Cardiac septum (tissue), 1 donor: ENCODE data around the gene RRAGD. TPM values are rescaled to one million over a fixed set of nuclear protein-coding genes. Genes with fewer than 3 reads are reported as not detected.

Experiments
- DNase-seq: peaks from one replicate; pipeline ENCODE4 v3.0.0-alpha.2; 2020; ENCODE audit warnings: low spot score
- intact Hi-C: fragments of 100-400 bp; cut with DNase I; formaldehyde crosslinking; loops from one replicate; pipeline ENCODE4 v1.14.0; 2022
- total RNA-seq: library from RNA; stranded (reverse); fragmentation: NEBNext Ultra II Directional; extraction: Animal tissue kit (Norgen Biotek cat#: 25700); gene quantifications from one replicate; pipeline ENCODE4 v1.2.1, GENCODE V29; 2021
- donor health status: DM: no; HTN: no; CAD: no.

The RRAGD gene
- total RNA-seq, 1 donor from 2014 or later: 90.5 TPM

GRCh38 chr6:89352278-89353117 lies 59.6 kb downstream of the RRAGD start, which contains the start of gene UBE2J1:
UBE2J1 (minus strand) TSS chr6:89352722; CDS start chr6:89352569, 153 bp downstream.
- intact Hi-C loops: loop anchor here (1.0 to 10.0 kb wide), 3 partner anchors 208 to 388 kb away; partner anchors contain the start of genes PM20D2, PNRC1 and RNGTT

GRCh38 chr6:89351671-89352277 lies 60.3 kb downstream of the RRAGD start:
- DNase-seq: no peak
- intact Hi-C loops: loop anchor here (1.0 to 10.0 kb wide), 4 partner anchors 39 to 387 kb away; partner anchors contain the start of genes PM20D2, PNRC1 and RNGTT

More at GRCh38 chr6:89352278-89353117, 59.6 kb downstream of the RRAGD start, which contains the start of gene UBE2J1:
- DNase-seq: peak; percentile 97

GRCh38 chr6:89350281-89350966 lies 61.6 kb downstream of the RRAGD start:
- no peak for DNase-seq
- intact Hi-C loops: loop anchor here (2.0 to 10.0 kb wide), 3 partner anchors 38 to 386 kb away; partner anchors contain the start of genes PM20D2 and RNGTT

- intact Hi-C loops: no loop called here
- no peak for DNase-seq
Measured at GRCh38 chr6:89348372-89348771, 63.7 kb downstream of the RRAGD start.

- intact Hi-C loops: no loop called here
- peak; percentile 76 for DNase-seq
Measured at GRCh38 chr6:89347825-89348224, 64.2 kb downstream of the RRAGD start.

- intact Hi-C loops: no loop called here
- no peak for DNase-seq
Measured at GRCh38 chr6:89346433-89346832, 65.6 kb downstream of the RRAGD start.

- no peak for DNase-seq
Measured at GRCh38 chr6:89339565-89339964, 72.5 kb downstream of the RRAGD start.

GRCh38 chr6:89335164-89335563 lies 76.9 kb downstream of the RRAGD start:
- DNase-seq: no peak
- intact Hi-C loops: no loop called here

More at GRCh38 chr6:89339565-89339964, 72.5 kb downstream of the RRAGD start:
- intact Hi-C loops: no loop called here

GRCh38 chr6:89330910-89331309 lies 81.2 kb downstream of the RRAGD start:
- no peak for DNase-seq
- intact Hi-C loops: no loop called here

- DNase-seq: no peak
- intact Hi-C loops: no loop called here
Measured at GRCh38 chr6:89328976-89329375, 83.1 kb downstream of the RRAGD start.

GRCh38 chr6:89324304-89324703 lies 87.8 kb downstream of the RRAGD start:
- intact Hi-C loops: no loop called here
- no peak for DNase-seq

- no peak for DNase-seq
Measured at GRCh38 chr6:89323511-89323971, 88.5 kb downstream of the RRAGD start.

GRCh38 chr6:89321131-89321970 lies 90.7 kb downstream of the RRAGD start:
- peak; percentile 77 for DNase-seq
- intact Hi-C loops: no loop called here

More at GRCh38 chr6:89323511-89323971, 88.5 kb downstream of the RRAGD start:
- intact Hi-C loops: no loop called here

- DNase-seq: no peak
- intact Hi-C loops: no loop called here
Measured at GRCh38 chr6:89320012-89320559, 92.0 kb downstream of the RRAGD start.

- DNase-seq: no peak
- intact Hi-C loops: no loop called here
Measured at GRCh38 chr6:89317067-89317466, 95.0 kb downstream of the RRAGD start.

GRCh38 chr6:89315249-89315885 lies 96.7 kb downstream of the RRAGD start, which contains the start of gene GABRR2:
GABRR2 (minus strand) TSS chr6:89315299; CDS start chr6:89315165, 134 bp downstream.
- no peak for DNase-seq
- intact Hi-C loops: no loop called here

GRCh38 chr6:89314692-89315091 lies 97.4 kb downstream of the RRAGD start:
- DNase-seq: no peak

More at GRCh38 chr6:89314692-89315091, 97.4 kb downstream of the RRAGD start:
- intact Hi-C loops: loop anchor here (5.0 kb wide), 1 partner anchor 53 kb away; no protein-coding TSS in a partner anchor
